ENCODE measurements around the gene HCK. TPM values are rescaled to one million over a fixed set of nuclear protein-coding genes. Genes with fewer than 3 reads are reported as not detected.
A peak's percentile ranks its signal among the peaks of the same experiment; 100 is the strongest.
"Not testable (repeated sequence)": the region's sequence is repeated elsewhere in the genome, so short reads cannot be mapped to it uniquely, and the experiment has no call there.

The HCK gene
- total and polyA plus RNA-seq, 2 experiments from 2014 or later: not detected

GRCh38 chr20:32031007-32031958 is 20.8 kb upstream of the HCK start:
- Histone ChIP-seq H3K4me3 (peak overlapping the region; percentile 29; the same call in 1 of the 2 replicates), H3K9ac (no peak overlapping the region), H3K79me2 (ENCODE audit: insufficient read depth) (no peaks in the 10 kb centered on the region), H2AFZ (peak overlapping the region; percentile 35), H3K36me3 (ENCODE audit: low read depth) (no peaks in the 10 kb centered on the region), H3K4me2 (ENCODE audit: unreplicated experiment) (peak overlapping the region; percentile 62), H3F3A (ENCODE audit: insufficient read depth) (no peaks in the 10 kb centered on the region), H3K27ac (no peak overlapping the region), H3K4me1 (ENCODE audit: insufficient read depth) (no peaks in the 10 kb centered on the region), H3K9me3 (ENCODE audit: low read depth) (no peaks in the 10 kb centered on the region), H4K20me1 (ENCODE audit: insufficient read depth) (no peaks in the 10 kb centered on the region), H3K9me2 (ENCODE audit: insufficient read depth) (no peaks in the 10 kb centered on the region), H3K27me3 (replicated peaks; ENCODE audit: insufficient read depth) (peaks cover 56% of the 10 kb centered on the region)
- in situ Hi-C loops (cut with MboI): no loop called here
- 9 to 10% methylated on average over 44 to 57 of the region's 59 CpGs for whole genome bisulfite sequencing, 2 experiments (ENCODE audit: low coverage in 1 of 2, low lambda C conversion rate in 2 of 2, missing lambda C conversion rate in 2 of 2)
- TF ChIP-seq EZH2 (IDR thresholded peaks at IDR 0.05; ENCODE audit: insufficient read depth, poor library complexity, severe bottlenecking) (no peak), EZH2phosphoT487 (IDR thresholded peaks at IDR 0.05; ENCODE audit: insufficient read depth, low read depth) (no peak)
- DNase-seq: peak; percentile 88

- in situ Hi-C loops (cut with MboI): no loop called here
Measured at GRCh38 chr20:32033316-32033715, 18.7 kb upstream of the HCK start.

GRCh38 chr20:32033721-32034120 is 18.3 kb upstream of the HCK start:
- peaks cover 54% of the 10 kb centered on the region for H3K27me3 ChIP-seq (replicated peaks; ENCODE audit: insufficient read depth)
- H3K4me2 ChIP-seq (ENCODE audit: unreplicated experiment); H3K36me3 ChIP-seq (ENCODE audit: low read depth); H3K4me1 ChIP-seq (ENCODE audit: insufficient read depth); H3K9me3 ChIP-seq (ENCODE audit: low read depth); H3K27ac ChIP-seq; H3K9me2 ChIP-seq (ENCODE audit: insufficient read depth); H4K20me1 ChIP-seq (ENCODE audit: insufficient read depth); H2AFZ ChIP-seq; H3K79me2 ChIP-seq (ENCODE audit: insufficient read depth); H3K4me3 ChIP-seq; in situ Hi-C loops (cut with MboI); H3K9ac ChIP-seq; DNase-seq: not testable (repeated sequence)
- peaks cover 12% of the 10 kb centered on the region; the same call in 1 of the 2 replicates for H3F3A ChIP-seq (ENCODE audit: insufficient read depth)
- 42 to 43% methylated on average over 3 of the region's 3 CpGs for WGBS, 2 experiments (ENCODE audit: low coverage in 1 of 2, low lambda C conversion rate in 2 of 2, missing lambda C conversion rate in 2 of 2)

More at GRCh38 chr20:32033316-32033715, 18.7 kb upstream of the HCK start:
- H3K79me2 ChIP-seq (ENCODE audit: insufficient read depth): no peaks in the 10 kb centered on the region
- 27 to 53% methylated on average over 2 of the region's 2 CpGs for WGBS, 2 experiments (ENCODE audit: low coverage in 1 of 2, low lambda C conversion rate in 2 of 2, missing lambda C conversion rate in 2 of 2)
- peaks cover 51% of the 10 kb centered on the region for H3K27me3 ChIP-seq (replicated peaks; ENCODE audit: insufficient read depth)
- no peak overlapping the region for H3K27ac ChIP-seq
- no peaks in the 10 kb centered on the region for H3K9me3 ChIP-seq (ENCODE audit: low read depth)
- H3F3A ChIP-seq (ENCODE audit: insufficient read depth): peaks cover 11% of the 10 kb centered on the region; the same call in 1 of the 2 replicates
- H3K4me2 ChIP-seq (ENCODE audit: unreplicated experiment): no peak overlapping the region
- no peaks in the 10 kb centered on the region for H3K9me2 ChIP-seq (ENCODE audit: insufficient read depth)
- H3K9ac ChIP-seq: no peak overlapping the region
- H4K20me1 ChIP-seq (ENCODE audit: insufficient read depth): no peaks in the 10 kb centered on the region
- no peak for DNase-seq
- H3K4me3 ChIP-seq: no peak overlapping the region
- peaks cover 7% of the 10 kb centered on the region; the same call in 1 of the 2 replicates for H3K4me1 ChIP-seq (ENCODE audit: insufficient read depth)
- H2AFZ ChIP-seq: no peak overlapping the region
- H3K36me3 ChIP-seq (ENCODE audit: low read depth): no peaks in the 10 kb centered on the region
- peak; percentile 28 for TF ChIP-seq EZH2 (IDR thresholded peaks at IDR 0.05; ENCODE audit: insufficient read depth, poor library complexity, severe bottlenecking)
- no peak for TF ChIP-seq EZH2phosphoT487 (IDR thresholded peaks at IDR 0.05; ENCODE audit: insufficient read depth, low read depth)

GRCh38 chr20:32034581-32035425 is 17.2 kb upstream of the HCK start:
- peak; percentile 37 for DNase-seq
- H3K27me3 ChIP-seq (replicated peaks; ENCODE audit: insufficient read depth): peaks cover 64% of the 10 kb centered on the region
- H3K4me3 ChIP-seq: no peak overlapping the region
- no peaks in the 10 kb centered on the region for H3K9me3 ChIP-seq (ENCODE audit: low read depth)
- no peaks in the 10 kb centered on the region for H4K20me1 ChIP-seq (ENCODE audit: insufficient read depth)
- H3K9ac ChIP-seq: no peak overlapping the region
- H3K79me2 ChIP-seq (ENCODE audit: insufficient read depth): no peaks in the 10 kb centered on the region
- H3F3A ChIP-seq (ENCODE audit: insufficient read depth): peaks cover 12% of the 10 kb centered on the region; the same call in 1 of the 2 replicates
- no peak overlapping the region for H3K27ac ChIP-seq
- H3K36me3 ChIP-seq (ENCODE audit: low read depth): no peaks in the 10 kb centered on the region
- in situ Hi-C loops (cut with MboI): no loop called here
- H3K4me1 ChIP-seq (ENCODE audit: insufficient read depth): peaks cover 7% of the 10 kb centered on the region; the same call in 1 of the 2 replicates
- TF ChIP-seq EZH2 (IDR thresholded peaks at IDR 0.05; ENCODE audit: insufficient read depth, poor library complexity, severe bottlenecking) (no peak), EZH2phosphoT487 (IDR thresholded peaks at IDR 0.05; ENCODE audit: insufficient read depth, low read depth) (no peak)
- no peak overlapping the region for H2AFZ ChIP-seq
- 17 to 20% methylated on average over 9 of the region's 9 CpGs for WGBS, 2 experiments (ENCODE audit: low coverage in 1 of 2, low lambda C conversion rate in 2 of 2, missing lambda C conversion rate in 2 of 2)
- H3K4me2 ChIP-seq (ENCODE audit: unreplicated experiment): no peak overlapping the region
- no peaks in the 10 kb centered on the region for H3K9me2 ChIP-seq (ENCODE audit: insufficient read depth)

Measured in GM23248 (cell line).